GM12878 (cell line): Measurements from ENCODE around the gene TSEN54. TPM values are rescaled to one million over a fixed set of nuclear protein-coding genes. Genes with fewer than 3 reads are reported as not detected.

Source experiments
- CBX3 ChIP-seq: fragments of 200-600 bp; sonication (generic); IDR thresholded peaks from 2 replicates; pipeline ENCODE4 v1.6.1; 2016; ENCODE audit warnings: low read depth, borderline replicate concordance
- EED ChIP-seq: sonication (generic); IDR thresholded peaks from 2 replicates; pipeline ENCODE4 v1.6.1; 2016; ENCODE audit warnings: antibody characterized with exemption, low read depth
- MTA3 ChIP-seq: IDR thresholded peaks from 2 replicates; pipeline ENCODE4 v1.6.1; 2012; ENCODE audit warnings: low read length, inconsistent platforms, borderline replicate concordance
- MYC ChIP-seq: IDR thresholded peaks from 2 replicates; pipeline ENCODE4 v1.6.1; 2011; ENCODE audit warnings: mild to moderate bottlenecking, low read length, moderate library complexity, inconsistent platforms; ENCODE audit not compliant: insufficient read depth, insufficient replicate concordance, insufficient read length, severe bottlenecking
- PAX5 ChIP-seq: IDR thresholded peaks from 2 replicates; pipeline ENCODE4 v1.6.1; 2011; ENCODE audit warnings: low read depth, low read length, borderline replicate concordance
- RB1 ChIP-seq: fragments of 450-650 bp; formaldehyde crosslinking; IDR thresholded peaks from 2 replicates; pipeline ENCODE4 v1.6.1; 2017; ENCODE audit warnings: mild to moderate bottlenecking, borderline replicate concordance
- RFX5 ChIP-seq: IDR thresholded peaks from 2 replicates; pipeline ENCODE4 v1.6.1; 2011; ENCODE audit warnings: low read depth, low read length, improper control_type of control experiment
- SP1 ChIP-seq: IDR thresholded peaks from one replicate; pipeline ENCODE4 v1.6.1; 2011; ENCODE audit warnings: low read depth, low read length
- TCF12 ChIP-seq: IDR thresholded peaks from 2 replicates; pipeline ENCODE4 v1.6.1; 2011; ENCODE audit warnings: low read depth, mild to moderate bottlenecking, low read length
- ZNF217 ChIP-seq: fragments of 450-650 bp; IDR thresholded peaks from 2 replicates; pipeline ENCODE4 v1.6.1; 2017; ENCODE audit warnings: antibody characterized with exemption, mild to moderate bottlenecking
- polyA plus RNA-seq, 11 experiments: library from polyadenylated mRNA; depleted of rRNA in 4 of 11; unstranded in 6 of 11; stranded (reverse) in 5 of 11; fragments of >200 nt; fragmentation: Nextera tagmentation in 4 of 11; fragmentation: Illumina TruSeq in 1 of 11; extraction: Ambion mirVana in 4 of 11; extraction: Trizol in 1 of 11; gene quantifications; 1 replicate in 1 of 11; 2 replicates in 10 of 11; pipeline versions ENCODE4 v1.2.1 to v1.2.3, GENCODE V29; 2011 to 2016; ENCODE audit warnings: inconsistent platforms in 2 of 11, missing spikeins in 2 of 11, low read depth in 1 of 11
- total RNA-seq, 4 experiments: library from RNA; depleted of rRNA in 3 of 4; stranded (reverse); fragments of >200 nt in 3 of 4; fragmentation: Illumina TruSeq in 1 of 4; extraction: Trizol in 1 of 4; gene quantifications; 2 replicates each; pipeline versions ENCODE4 v1.2.1 to v1.2.3, GENCODE V29; 2013 to 2021
- TF ChIP-seq, protein P1 (sequence below): fragments of 450-650 bp; IDR thresholded peaks from 2 replicates; pipeline ENCODE4 v1.6.1; 2017; ENCODE audit warnings: mild to moderate bottlenecking
- TF ChIP-seq, protein P2 (sequence below): IDR thresholded peaks from 2 replicates; pipeline ENCODE4 v1.6.1; 2011; ENCODE audit warnings: low read depth, low read length, improper control_type of control experiment, borderline replicate concordance
- TF ChIP-seq, protein P3 (sequence below): fragments of 450-650 bp; IDR thresholded peaks from 2 replicates; pipeline ENCODE4 v1.6.1; 2017; ENCODE audit warnings: mild to moderate bottlenecking, moderate library complexity
- TF ChIP-seq, protein P4 (sequence below): IDR thresholded peaks from 2 replicates; pipeline ENCODE4 v1.6.1; 2012; ENCODE audit warnings: improper control_type of control experiment, low read depth, low read length; ENCODE audit not compliant: insufficient replicate concordance

TSEN54 gene
- total and polyA plus RNA-seq, 10 of the 15 experiments (the other 5 are each of a cell fraction or from before 2014, with no cell fraction given), result 7.1 to 48.0 (median 41.1) TPM

DNA sequence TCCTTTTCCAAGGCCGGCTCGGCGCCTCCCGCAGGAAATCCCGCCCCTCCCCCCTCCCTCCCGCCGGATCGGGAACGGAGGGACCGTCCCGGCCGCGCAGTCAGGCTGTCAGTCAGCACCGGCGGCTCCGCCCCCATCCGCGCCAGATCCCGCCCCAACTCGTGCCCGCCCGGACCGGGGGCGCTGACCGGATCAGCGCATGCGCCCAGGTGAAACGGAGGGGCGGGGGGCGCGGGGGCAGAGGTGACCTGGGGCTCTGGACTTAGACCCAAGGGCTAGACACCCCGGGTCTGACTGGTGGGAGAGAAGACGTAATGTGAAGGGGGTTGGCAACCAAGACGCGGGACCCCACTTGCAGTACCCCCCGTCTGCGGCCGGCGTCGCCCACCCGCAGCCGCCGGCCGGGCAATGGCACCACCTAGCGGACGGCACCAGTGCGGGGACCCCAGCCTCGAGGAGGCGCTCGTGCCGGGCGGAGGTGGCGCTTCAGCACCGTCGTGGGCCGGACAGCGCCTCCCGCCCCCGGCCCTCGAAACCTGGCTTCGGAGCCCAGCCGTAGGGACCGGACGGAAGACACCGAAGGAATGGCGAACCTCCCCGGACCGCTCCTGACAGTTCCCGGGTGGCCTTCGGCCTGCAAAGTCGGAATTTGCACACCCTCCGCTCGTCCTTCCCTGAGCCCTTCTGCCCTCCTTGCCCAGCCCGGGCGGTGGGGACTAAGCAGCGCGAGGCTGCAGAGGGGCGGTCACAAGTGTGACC lies 653 bp upstream of the TSEN54 start, which contains the start of gene CASKIN2 (continued):
- TF ChIP-seq MYC (no peak), MTA3 (no peak), EED (no peak), SP1 (peak; percentile 37), TCF12 (0 out of 2 replicates have a peak, but pooled peaks have one; percentile 20), PAX5 (no peak), RB1 (peak; percentile 13; the same call in 1 of the 2 replicates), CBX3 (no peak), ZNF217 (no peak), RFX5 (peak; percentile 33; the same call in 1 of the 2 replicates)
- TF ChIP-seq, protein P1, sequence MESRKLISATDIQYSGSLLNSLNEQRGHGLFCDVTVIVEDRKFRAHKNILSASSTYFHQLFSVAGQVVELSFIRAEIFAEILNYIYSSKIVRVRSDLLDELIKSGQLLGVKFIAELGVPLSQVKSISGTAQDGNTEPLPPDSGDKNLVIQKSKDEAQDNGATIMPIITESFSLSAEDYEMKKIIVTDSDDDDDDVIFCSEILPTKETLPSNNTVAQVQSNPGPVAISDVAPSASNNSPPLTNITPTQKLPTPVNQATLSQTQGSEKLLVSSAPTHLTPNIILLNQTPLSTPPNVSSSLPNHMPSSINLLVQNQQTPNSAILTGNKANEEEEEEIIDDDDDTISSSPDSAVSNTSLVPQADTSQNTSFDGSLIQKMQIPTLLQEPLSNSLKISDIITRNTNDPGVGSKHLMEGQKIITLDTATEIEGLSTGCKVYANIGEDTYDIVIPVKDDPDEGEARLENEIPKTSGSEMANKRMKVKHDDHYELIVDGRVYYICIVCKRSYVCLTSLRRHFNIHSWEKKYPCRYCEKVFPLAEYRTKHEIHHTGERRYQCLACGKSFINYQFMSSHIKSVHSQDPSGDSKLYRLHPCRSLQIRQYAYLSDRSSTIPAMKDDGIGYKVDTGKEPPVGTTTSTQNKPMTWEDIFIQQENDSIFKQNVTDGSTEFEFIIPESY, result no peak
- TF ChIP-seq, protein P2, sequence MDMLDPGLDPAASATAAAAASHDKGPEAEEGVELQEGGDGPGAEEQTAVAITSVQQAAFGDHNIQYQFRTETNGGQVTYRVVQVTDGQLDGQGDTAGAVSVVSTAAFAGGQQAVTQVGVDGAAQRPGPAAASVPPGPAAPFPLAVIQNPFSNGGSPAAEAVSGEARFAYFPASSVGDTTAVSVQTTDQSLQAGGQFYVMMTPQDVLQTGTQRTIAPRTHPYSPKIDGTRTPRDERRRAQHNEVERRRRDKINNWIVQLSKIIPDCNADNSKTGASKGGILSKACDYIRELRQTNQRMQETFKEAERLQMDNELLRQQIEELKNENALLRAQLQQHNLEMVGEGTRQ, result no peak
- TF ChIP-seq, protein P3, sequence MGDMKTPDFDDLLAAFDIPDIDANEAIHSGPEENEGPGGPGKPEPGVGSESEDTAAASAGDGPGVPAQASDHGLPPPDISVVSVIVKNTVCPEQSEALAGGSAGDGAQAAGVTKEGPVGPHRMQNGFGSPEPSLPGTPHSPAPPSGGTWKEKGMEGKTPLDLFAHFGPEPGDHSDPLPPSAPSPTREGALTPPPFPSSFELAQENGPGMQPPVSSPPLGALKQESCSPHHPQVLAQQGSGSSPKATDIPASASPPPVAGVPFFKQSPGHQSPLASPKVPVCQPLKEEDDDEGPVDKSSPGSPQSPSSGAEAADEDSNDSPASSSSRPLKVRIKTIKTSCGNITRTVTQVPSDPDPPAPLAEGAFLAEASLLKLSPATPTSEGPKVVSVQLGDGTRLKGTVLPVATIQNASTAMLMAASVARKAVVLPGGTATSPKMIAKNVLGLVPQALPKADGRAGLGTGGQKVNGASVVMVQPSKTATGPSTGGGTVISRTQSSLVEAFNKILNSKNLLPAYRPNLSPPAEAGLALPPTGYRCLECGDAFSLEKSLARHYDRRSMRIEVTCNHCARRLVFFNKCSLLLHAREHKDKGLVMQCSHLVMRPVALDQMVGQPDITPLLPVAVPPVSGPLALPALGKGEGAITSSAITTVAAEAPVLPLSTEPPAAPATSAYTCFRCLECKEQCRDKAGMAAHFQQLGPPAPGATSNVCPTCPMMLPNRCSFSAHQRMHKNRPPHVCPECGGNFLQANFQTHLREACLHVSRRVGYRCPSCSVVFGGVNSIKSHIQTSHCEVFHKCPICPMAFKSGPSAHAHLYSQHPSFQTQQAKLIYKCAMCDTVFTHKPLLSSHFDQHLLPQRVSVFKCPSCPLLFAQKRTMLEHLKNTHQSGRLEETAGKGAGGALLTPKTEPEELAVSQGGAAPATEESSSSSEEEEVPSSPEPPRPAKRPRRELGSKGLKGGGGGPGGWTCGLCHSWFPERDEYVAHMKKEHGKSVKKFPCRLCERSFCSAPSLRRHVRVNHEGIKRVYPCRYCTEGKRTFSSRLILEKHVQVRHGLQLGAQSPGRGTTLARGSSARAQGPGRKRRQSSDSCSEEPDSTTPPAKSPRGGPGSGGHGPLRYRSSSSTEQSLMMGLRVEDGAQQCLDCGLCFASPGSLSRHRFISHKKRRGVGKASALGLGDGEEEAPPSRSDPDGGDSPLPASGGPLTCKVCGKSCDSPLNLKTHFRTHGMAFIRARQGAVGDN, result 0 out of 2 replicates have a peak, but pooled peaks have one; percentile 15
- TF ChIP-seq, protein P4, sequence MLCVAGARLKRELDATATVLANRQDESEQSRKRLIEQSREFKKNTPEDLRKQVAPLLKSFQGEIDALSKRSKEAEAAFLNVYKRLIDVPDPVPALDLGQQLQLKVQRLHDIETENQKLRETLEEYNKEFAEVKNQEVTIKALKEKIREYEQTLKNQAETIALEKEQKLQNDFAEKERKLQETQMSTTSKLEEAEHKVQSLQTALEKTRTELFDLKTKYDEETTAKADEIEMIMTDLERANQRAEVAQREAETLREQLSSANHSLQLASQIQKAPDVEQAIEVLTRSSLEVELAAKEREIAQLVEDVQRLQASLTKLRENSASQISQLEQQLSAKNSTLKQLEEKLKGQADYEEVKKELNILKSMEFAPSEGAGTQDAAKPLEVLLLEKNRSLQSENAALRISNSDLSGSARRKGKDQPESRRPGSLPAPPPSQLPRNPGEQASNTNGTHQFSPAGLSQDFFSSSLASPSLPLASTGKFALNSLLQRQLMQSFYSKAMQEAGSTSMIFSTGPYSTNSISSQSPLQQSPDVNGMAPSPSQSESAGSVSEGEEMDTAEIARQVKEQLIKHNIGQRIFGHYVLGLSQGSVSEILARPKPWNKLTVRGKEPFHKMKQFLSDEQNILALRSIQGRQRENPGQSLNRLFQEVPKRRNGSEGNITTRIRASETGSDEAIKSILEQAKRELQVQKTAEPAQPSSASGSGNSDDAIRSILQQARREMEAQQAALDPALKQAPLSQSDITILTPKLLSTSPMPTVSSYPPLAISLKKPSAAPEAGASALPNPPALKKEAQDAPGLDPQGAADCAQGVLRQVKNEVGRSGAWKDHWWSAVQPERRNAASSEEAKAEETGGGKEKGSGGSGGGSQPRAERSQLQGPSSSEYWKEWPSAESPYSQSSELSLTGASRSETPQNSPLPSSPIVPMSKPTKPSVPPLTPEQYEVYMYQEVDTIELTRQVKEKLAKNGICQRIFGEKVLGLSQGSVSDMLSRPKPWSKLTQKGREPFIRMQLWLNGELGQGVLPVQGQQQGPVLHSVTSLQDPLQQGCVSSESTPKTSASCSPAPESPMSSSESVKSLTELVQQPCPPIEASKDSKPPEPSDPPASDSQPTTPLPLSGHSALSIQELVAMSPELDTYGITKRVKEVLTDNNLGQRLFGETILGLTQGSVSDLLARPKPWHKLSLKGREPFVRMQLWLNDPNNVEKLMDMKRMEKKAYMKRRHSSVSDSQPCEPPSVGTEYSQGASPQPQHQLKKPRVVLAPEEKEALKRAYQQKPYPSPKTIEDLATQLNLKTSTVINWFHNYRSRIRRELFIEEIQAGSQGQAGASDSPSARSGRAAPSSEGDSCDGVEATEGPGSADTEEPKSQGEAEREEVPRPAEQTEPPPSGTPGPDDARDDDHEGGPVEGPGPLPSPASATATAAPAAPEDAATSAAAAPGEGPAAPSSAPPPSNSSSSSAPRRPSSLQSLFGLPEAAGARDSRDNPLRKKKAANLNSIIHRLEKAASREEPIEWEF, result no peak
